ENCODE measurements around the gene MACROD2. TPM values are rescaled to one million over a fixed set of nuclear protein-coding genes. Genes with fewer than 3 reads are reported as not detected.

MACROD2 gene
- total RNA-seq, 1 experiment from 2014 or later = 3.1 TPM

GRCh38 chr20:14723614-14724013 is 728.3 kb downstream of the MACROD2 start:
- DNase-seq (ENCODE audit: unreplicated experiment) = no peak
- CTCF ChIA-PET = no interaction called here
- H3K4me3 Mint-ChIP-seq (ENCODE audit: unreplicated experiment) = no peak overlapping the region
- no peaks in the 10 kb centered on the region for H3K9me3 Mint-ChIP-seq (ENCODE audit: unreplicated experiment)
- H3K4me1 Mint-ChIP-seq (ENCODE audit: insufficient read depth, unreplicated experiment) = no peaks in the 10 kb centered on the region
- no peaks in the 10 kb centered on the region for H3K36me3 Mint-ChIP-seq (ENCODE audit: insufficient read depth, unreplicated experiment)
- BruUV-seq (replicated peaks) = no TSS peak
- TF ChIP-seq, protein P1, sequence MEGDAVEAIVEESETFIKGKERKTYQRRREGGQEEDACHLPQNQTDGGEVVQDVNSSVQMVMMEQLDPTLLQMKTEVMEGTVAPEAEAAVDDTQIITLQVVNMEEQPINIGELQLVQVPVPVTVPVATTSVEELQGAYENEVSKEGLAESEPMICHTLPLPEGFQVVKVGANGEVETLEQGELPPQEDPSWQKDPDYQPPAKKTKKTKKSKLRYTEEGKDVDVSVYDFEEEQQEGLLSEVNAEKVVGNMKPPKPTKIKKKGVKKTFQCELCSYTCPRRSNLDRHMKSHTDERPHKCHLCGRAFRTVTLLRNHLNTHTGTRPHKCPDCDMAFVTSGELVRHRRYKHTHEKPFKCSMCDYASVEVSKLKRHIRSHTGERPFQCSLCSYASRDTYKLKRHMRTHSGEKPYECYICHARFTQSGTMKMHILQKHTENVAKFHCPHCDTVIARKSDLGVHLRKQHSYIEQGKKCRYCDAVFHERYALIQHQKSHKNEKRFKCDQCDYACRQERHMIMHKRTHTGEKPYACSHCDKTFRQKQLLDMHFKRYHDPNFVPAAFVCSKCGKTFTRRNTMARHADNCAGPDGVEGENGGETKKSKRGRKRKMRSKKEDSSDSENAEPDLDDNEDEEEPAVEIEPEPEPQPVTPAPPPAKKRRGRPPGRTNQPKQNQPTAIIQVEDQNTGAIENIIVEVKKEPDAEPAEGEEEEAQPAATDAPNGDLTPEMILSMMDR (IDR thresholded peaks at IDR 0.05; ENCODE audit: unreplicated experiment) = no peak
- POLR2A ChIA-PET = interaction anchor here (1.2 to 1.9 kb wide), 2 partner anchors 10 to 11 kb away, joined by 7 read pairs; no protein-coding TSS in a partner anchor
- no peak overlapping the region for H3K27ac Mint-ChIP-seq (ENCODE audit: low read depth, unreplicated experiment)
- intact Hi-C loops (cut with micrococcal nuclease) = no loop called here
- no peaks in the 10 kb centered on the region for H3K27me3 Mint-ChIP-seq (ENCODE audit: insufficient read depth, unreplicated experiment)

- DNase-seq (ENCODE audit: unreplicated experiment) = no peak
- TF ChIP-seq, protein P1 (IDR thresholded peaks at IDR 0.05; ENCODE audit: unreplicated experiment) = no peak
- Mint-ChIP-seq H3K27ac (ENCODE audit: low read depth, unreplicated experiment) (no peak overlapping the region), H3K27me3 (ENCODE audit: insufficient read depth, unreplicated experiment) (no peaks in the 10 kb centered on the region), H3K36me3 (ENCODE audit: insufficient read depth, unreplicated experiment) (no peaks in the 10 kb centered on the region), H3K4me1 (ENCODE audit: insufficient read depth, unreplicated experiment) (no peaks in the 10 kb centered on the region), H3K9me3 (ENCODE audit: unreplicated experiment) (no peaks in the 10 kb centered on the region), H3K4me3 (ENCODE audit: unreplicated experiment) (no peak overlapping the region)
- ChIA-PET POLR2A (interaction anchor here (1.9 kb wide), 1 partner anchor 12 kb away, joined by 7 read pairs; no protein-coding TSS in a partner anchor), CTCF (no interaction called here)
- BruUV-seq (replicated peaks) = no TSS peak
- intact Hi-C loops (cut with micrococcal nuclease) = no loop called here
Measured at GRCh38 chr20:14724036-14724435, 728.7 kb downstream of the MACROD2 start.

DNA sequence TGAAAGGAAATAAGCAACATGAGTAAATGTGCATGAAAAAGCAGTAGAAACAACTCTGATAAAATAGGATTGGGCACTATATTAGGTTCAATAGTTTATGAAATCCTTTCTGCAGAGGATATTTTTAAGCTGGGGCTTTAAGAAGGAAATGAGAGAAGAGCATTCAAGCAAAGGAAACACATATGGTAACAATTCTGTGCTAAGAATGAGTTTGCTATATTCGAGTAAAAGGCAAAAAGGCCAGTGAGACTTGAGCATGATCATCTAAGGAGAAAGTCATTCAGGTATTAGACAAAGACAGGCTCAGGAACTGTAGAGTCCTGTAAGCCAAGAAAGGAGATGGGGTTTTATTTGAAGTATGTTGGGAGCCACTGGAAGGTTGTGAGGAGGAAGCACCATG is 729.2 kb downstream of the MACROD2 start:
- TF ChIP-seq, protein P1 (IDR thresholded peaks at IDR 0.05; ENCODE audit: unreplicated experiment) = no peak
- Mint-ChIP-seq H3K4me1 (ENCODE audit: insufficient read depth, unreplicated experiment) (no peaks in the 10 kb centered on the region), H3K27ac (ENCODE audit: low read depth, unreplicated experiment) (no peak overlapping the region), H3K9me3 (ENCODE audit: unreplicated experiment) (no peaks in the 10 kb centered on the region), H3K36me3 (ENCODE audit: insufficient read depth, unreplicated experiment) (no peaks in the 10 kb centered on the region), H3K4me3 (ENCODE audit: unreplicated experiment) (no peak overlapping the region), H3K27me3 (ENCODE audit: insufficient read depth, unreplicated experiment) (no peaks in the 10 kb centered on the region)
- DNase-seq (ENCODE audit: unreplicated experiment) = no peak
- ChIA-PET CTCF (no interaction called here), POLR2A (no interaction called here)
- BruUV-seq (replicated peaks) = no TSS peak
- intact Hi-C loops (cut with micrococcal nuclease) = no loop called here

- H3K27ac Mint-ChIP-seq (ENCODE audit: low read depth, unreplicated experiment) = no peak overlapping the region
- no TSS peak for BruUV-seq (replicated peaks)
- ChIA-PET CTCF (interaction anchor here (0.5 to 0.7 kb wide), 2 partner anchors 214 to 389 kb away, joined by 3 read pairs; partner anchors contain the start of gene FLRT3), POLR2A (no interaction called here)
- no peak overlapping the region for H3K4me3 Mint-ChIP-seq (ENCODE audit: unreplicated experiment)
- intact Hi-C loops (cut with micrococcal nuclease) = no loop called here
- no peaks in the 10 kb centered on the region for H3K36me3 Mint-ChIP-seq (ENCODE audit: insufficient read depth, unreplicated experiment)
- TF ChIP-seq, protein P1 (IDR thresholded peaks at IDR 0.05; ENCODE audit: unreplicated experiment) = no peak
- no peak for DNase-seq (ENCODE audit: unreplicated experiment)
- H3K9me3 Mint-ChIP-seq (ENCODE audit: unreplicated experiment) = no peaks in the 10 kb centered on the region
- no peaks in the 10 kb centered on the region for H3K4me1 Mint-ChIP-seq (ENCODE audit: insufficient read depth, unreplicated experiment)
- no peaks in the 10 kb centered on the region for H3K27me3 Mint-ChIP-seq (ENCODE audit: insufficient read depth, unreplicated experiment)
Measured at GRCh38 chr20:14726591-14726990, 731.3 kb downstream of the MACROD2 start.

Data from MCF 10A (cell line).